Kidney (tissue), 14 donors: ENCODE results near the gene ADRA2B. TPM values are rescaled to one million over a fixed set of nuclear protein-coding genes. Genes with fewer than 3 reads are reported as not detected.

Source experiments
- DNase-seq, 5 donors: peaks; one replicate each; pipeline ENCODE4 v3.0.0-alpha.2; 2013 to 2020
- FAIRE-seq: peaks from 2 replicates; lab custom pipeline; 2012; peaks lifted over from hg19 to GRCh38; lab: Jason Lieb, UNC
- H3K27ac ChIP-seq, 2 donors: one replicate each; pipeline ENCODE4 v1.7.0; 2013; ENCODE audit warnings: low read depth in 2 of 2, low read length in 2 of 2, inconsistent platforms in 1 of 2
- H3K27me3 ChIP-seq: one replicate; pipeline ENCODE4 v1.7.1; 2013; ENCODE audit warnings: low read length, inconsistent platforms; ENCODE audit not compliant: control insufficient read depth, insufficient read depth
- H3K36me3 ChIP-seq, 3 donors: one replicate each; pipeline versions ENCODE4 v1.7.0 to v1.7.1; 2013; ENCODE audit warnings: low read length in 3 of 3, control low read depth in 1 of 3, inconsistent platforms in 1 of 3; ENCODE audit not compliant: insufficient read depth in 3 of 3, control insufficient read depth in 2 of 3
- H3K4me1 ChIP-seq, 3 donors: one replicate each; pipeline versions ENCODE4 v1.7.0 to v1.7.1; 2013; ENCODE audit warnings: low read length in 3 of 3, inconsistent platforms in 1 of 3, low read depth in 1 of 3; ENCODE audit not compliant: control insufficient read depth in 2 of 3, insufficient read depth in 2 of 3
- H3K4me3 ChIP-seq, 3 donors: one replicate each; pipeline versions ENCODE4 v1.7.0 to v1.8.1; 2013; ENCODE audit warnings: low read length in 3 of 3, control low read depth in 1 of 3, inconsistent platforms in 1 of 3
- H3K9ac ChIP-seq, 3 donors: one replicate each; pipeline versions ENCODE4 v1.7.0 to v1.7.1; 2013; ENCODE audit warnings: low read length in 3 of 3, control low read depth in 1 of 3, inconsistent platforms in 1 of 3
- H3K9me3 ChIP-seq, 3 donors: one replicate each; pipeline versions ENCODE4 v1.7.0 to v1.7.1; 2013; ENCODE audit warnings: low read length in 3 of 3, control low read depth in 1 of 3, inconsistent platforms in 1 of 3; ENCODE audit not compliant: control insufficient read depth in 2 of 3, insufficient read depth in 1 of 3
- intact Hi-C: fragments of 100-400 bp; cut with DNase I; formaldehyde crosslinking; loops from one replicate; pipeline ENCODE4 v1.11.1; 2022
- polyA plus RNA-seq: library from polyadenylated mRNA; stranded (reverse); fragments of 350-450 nt; fragmentation: Illumina TruSeq; extraction: RNeasy Lipid Tissue Mini Kit (QIAGEN cat#74804); gene quantifications from one replicate; pipeline ENCODE4 v1.2.3, GENCODE V29; 2014; ENCODE audit warnings: low read depth, low replicate concordance; ENCODE audit not compliant: insufficient read depth
- total RNA-seq: library from RNA; stranded (reverse); fragmentation: NEBNext Ultra II Directional; extraction: Animal tissue kit (Norgen Biotek cat#: 25700); gene quantifications from one replicate; pipeline ENCODE4 v1.2.1, GENCODE V29; 2021
- TF ChIP-seq, protein P1 (sequence below): IDR thresholded peaks from 3 replicates; pipeline ENCODE4 v1.5.1; 2012; ENCODE audit warnings: mild to moderate bottlenecking, moderate library complexity, borderline replicate concordance; ENCODE audit not compliant: insufficient read depth; ENCODE audit errors: extremely low read depth
- donor health status: control.
- donor health status: control.
- donor health status: control.
- donor health status: control.
- donor health status: control.
- donor health status: DM: yes; HTN: yes; CAD: no.
- donor health status: Normal renal cell carcinoma (clear cell type).

The ADRA2B gene
- total and polyA plus RNA-seq, 2 donors from 2014 or later, result 1.4 to 4.8 TPM

DNA sequence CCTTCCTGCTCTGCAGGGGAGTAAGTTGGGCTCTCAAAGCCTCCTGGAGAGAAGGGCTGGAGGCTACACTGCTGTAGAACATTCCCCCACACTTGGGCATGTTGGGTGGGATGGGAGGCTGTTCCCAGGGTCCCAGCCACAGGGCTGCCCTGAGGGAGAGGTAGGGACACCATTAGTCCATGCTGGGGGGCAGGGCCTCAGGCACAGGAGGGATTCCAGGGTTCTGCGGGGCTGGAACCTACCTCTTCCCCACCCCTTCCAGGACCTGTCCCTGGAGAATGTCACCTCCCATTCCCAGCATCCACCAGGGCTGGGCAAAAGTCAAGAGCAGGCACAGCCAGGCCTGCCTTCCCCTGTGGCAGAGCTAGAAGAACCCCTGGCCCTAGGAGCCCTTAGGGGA, 6.9 kb upstream of the ADRA2B start:
- Histone ChIP-seq H3K27me3 (no peaks in the 10 kb centered on the region), H3K4me1 (no peaks in the 10 kb centered on the region), H3K27ac (no peak overlapping the region), H3K9me3 (no peaks in the 10 kb centered on the region), H3K4me3 (no peak overlapping the region), H3K9ac (no peak overlapping the region), H3K36me3 (no peaks in the 10 kb centered on the region)
- DNase-seq, result no peak
- no peak for FAIRE-seq
- intact Hi-C loops, result no loop called here
- TF ChIP-seq, protein P1, sequence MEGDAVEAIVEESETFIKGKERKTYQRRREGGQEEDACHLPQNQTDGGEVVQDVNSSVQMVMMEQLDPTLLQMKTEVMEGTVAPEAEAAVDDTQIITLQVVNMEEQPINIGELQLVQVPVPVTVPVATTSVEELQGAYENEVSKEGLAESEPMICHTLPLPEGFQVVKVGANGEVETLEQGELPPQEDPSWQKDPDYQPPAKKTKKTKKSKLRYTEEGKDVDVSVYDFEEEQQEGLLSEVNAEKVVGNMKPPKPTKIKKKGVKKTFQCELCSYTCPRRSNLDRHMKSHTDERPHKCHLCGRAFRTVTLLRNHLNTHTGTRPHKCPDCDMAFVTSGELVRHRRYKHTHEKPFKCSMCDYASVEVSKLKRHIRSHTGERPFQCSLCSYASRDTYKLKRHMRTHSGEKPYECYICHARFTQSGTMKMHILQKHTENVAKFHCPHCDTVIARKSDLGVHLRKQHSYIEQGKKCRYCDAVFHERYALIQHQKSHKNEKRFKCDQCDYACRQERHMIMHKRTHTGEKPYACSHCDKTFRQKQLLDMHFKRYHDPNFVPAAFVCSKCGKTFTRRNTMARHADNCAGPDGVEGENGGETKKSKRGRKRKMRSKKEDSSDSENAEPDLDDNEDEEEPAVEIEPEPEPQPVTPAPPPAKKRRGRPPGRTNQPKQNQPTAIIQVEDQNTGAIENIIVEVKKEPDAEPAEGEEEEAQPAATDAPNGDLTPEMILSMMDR, result no peak

DNA sequence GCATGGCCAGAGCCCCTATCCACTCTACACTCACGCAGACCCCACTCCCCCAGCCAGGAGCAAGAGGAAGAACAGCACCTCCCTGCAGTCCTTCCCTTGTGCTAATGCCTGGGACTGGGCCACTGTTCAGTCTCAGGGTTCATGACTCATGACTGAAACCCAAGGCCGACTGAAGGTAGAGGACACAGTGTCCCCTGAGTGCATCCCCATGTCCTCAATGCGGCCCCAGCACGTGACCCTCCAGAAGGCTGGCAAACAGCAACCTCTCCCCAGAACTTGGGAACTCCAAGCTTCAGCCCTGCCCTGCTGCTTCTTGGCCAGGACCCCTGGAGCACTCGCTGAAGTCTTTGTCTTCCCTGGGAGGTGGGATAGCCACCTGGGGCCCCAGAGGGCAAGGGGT, 6.0 kb upstream of the ADRA2B start:
- intact Hi-C loops, result no loop called here
- no peak for FAIRE-seq
- TF ChIP-seq, protein P1, result no peak
- H3K9ac ChIP-seq, result no peak overlapping the region
- peaks cover 0 to 1% (median 0%) of the 10 kb centered on the region in 3 donors for H3K4me1 ChIP-seq
- H3K4me3 ChIP-seq, result no peak overlapping the region
- DNase-seq, result peak in 1 of 5 donors; percentile 50
- no peak overlapping the region for H3K27ac ChIP-seq
- H3K9me3 ChIP-seq, result no peaks in the 10 kb centered on the region
- no peaks in the 10 kb centered on the region for H3K27me3 ChIP-seq
- H3K36me3 ChIP-seq, result no peaks in the 10 kb centered on the region

DNA sequence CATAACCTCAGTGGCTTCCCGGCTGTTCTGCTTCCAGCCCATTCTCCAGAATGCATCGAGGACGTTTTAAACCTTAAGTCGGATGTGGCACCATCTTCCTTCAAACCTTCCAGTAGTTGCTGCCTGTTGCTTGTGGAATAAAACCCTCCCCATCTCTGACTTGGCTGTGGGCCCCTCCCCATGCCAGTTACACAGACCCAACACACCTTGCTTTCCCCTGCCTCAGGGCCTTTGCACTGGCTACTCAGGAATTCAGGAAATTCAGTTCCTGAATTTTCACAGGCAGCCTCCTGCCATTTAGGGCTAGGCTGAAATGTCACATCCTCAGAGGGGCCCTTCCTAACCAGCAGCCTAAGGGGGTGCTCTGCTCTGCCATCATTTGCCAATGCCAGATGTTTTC, 5.0 kb upstream of the ADRA2B start:
- no peak overlapping the region for H3K4me3 ChIP-seq
- no peak for DNase-seq
- no peaks in the 10 kb centered on the region for H3K36me3 ChIP-seq
- H3K27ac ChIP-seq, result no peak overlapping the region
- intact Hi-C loops, result no loop called here
- TF ChIP-seq, protein P1, result no peak
- H3K9me3 ChIP-seq, result no peaks in the 10 kb centered on the region
- no peaks in the 10 kb centered on the region for H3K27me3 ChIP-seq
- H3K4me1 ChIP-seq, result peaks cover 0 to 5% (median 0%) of the 10 kb centered on the region in 3 donors
- H3K9ac ChIP-seq, result no peak overlapping the region
- FAIRE-seq, result no peak

DNA sequence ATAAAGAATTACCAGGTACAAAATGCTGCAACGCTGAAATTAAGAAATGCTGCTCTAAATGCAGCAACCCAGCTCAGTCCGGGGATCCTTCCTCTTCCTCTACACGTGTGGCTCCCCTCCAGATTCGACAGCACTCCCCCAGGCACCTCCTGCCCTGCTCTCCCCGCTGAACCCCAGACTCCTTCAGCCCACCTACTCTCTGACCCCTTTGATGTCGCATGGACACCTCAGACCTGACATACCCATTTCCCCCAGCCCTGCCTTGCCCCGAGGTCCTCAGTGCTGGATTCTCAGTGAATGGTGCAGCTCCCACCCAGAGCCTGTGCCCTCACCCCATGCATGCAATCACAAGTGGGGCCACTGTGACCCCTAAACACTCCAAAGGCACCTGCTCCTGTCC, 4.6 kb upstream of the ADRA2B start:
- H3K36me3 ChIP-seq, result no peaks in the 10 kb centered on the region
- H3K4me1 ChIP-seq, result peaks cover 0 to 7% (median 0%) of the 10 kb centered on the region in 3 donors
- DNase-seq, result peak in 1 of 5 donors; percentile 18
- H3K4me3 ChIP-seq, result no peak overlapping the region
- TF ChIP-seq, protein P1, result no peak
- H3K27me3 ChIP-seq, result no peaks in the 10 kb centered on the region
- H3K9me3 ChIP-seq, result no peaks in the 10 kb centered on the region
- intact Hi-C loops, result no loop called here
- H3K9ac ChIP-seq, result no peak overlapping the region
- FAIRE-seq, result no peak
- no peak overlapping the region for H3K27ac ChIP-seq
